Measurements from ENCODE around the gene RAB27B.

Gene RAB27B

DNA sequence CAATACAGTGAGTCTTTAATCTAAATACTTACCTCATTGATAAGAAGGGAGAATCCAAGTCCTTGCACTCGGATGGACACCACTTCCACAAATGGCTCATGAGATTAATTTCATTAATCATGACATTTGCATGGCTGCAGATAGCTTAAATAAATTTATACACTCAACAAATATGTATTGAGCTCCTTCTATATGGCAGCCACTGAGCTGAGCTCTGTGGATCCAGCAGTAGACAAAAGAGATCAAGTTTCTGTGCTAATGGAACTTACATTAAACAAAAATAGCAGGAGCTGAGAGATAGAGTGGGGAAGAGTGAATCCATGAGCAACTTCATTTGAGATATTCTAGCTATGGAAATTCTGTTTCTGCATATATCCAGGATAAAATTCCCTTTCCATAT is 44.4 kb downstream of the RAB27B start:
- DNase-seq = no peak

DNA sequence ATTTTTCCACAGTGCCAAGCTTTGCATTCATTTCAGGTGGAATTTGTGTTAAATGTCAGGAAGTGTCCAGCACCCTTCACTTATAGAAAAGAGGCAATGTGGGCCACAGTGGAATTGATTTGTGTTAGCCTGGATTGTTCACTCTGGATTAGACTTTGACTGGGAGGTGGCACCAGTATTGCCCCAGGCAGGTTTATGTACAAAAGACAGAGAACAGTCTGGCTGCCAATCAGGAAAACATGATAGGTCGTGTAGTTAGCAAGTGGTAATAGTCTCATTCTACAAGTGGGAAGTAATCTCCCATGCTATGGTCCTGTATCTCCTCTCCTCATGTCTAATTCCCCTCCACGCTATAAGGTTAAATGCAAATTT is 45.6 kb downstream of the RAB27B start:
- no peak for DNase-seq

DNA sequence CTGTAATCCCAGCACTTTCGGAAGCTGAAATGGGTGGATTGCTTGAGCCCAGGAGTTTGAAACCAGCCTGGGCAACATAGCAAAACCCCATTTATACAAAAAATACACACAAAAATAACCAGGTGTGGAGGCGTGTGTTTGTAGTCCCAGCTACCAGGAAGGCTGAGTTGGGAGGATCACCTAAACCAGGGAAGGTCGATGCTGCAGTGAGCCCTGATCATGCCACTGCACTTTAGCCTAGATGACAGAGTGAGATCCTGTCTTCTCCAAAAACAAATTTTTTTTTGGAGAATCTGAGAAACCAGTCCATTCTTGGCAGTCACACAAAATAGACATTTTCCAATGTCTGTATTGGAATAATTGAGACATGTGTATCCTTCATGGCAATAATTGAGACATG is 46.8 kb downstream of the RAB27B start:
- DNase-seq = no peak

- DNase-seq = no peak
These were observed 48.8 kb downstream of the RAB27B start for GRCh38 chr18:54877076-54877475.

- no peak for DNase-seq
These were observed 49.9 kb downstream of the RAB27B start for GRCh38 chr18:54878159-54878622.

DNA sequence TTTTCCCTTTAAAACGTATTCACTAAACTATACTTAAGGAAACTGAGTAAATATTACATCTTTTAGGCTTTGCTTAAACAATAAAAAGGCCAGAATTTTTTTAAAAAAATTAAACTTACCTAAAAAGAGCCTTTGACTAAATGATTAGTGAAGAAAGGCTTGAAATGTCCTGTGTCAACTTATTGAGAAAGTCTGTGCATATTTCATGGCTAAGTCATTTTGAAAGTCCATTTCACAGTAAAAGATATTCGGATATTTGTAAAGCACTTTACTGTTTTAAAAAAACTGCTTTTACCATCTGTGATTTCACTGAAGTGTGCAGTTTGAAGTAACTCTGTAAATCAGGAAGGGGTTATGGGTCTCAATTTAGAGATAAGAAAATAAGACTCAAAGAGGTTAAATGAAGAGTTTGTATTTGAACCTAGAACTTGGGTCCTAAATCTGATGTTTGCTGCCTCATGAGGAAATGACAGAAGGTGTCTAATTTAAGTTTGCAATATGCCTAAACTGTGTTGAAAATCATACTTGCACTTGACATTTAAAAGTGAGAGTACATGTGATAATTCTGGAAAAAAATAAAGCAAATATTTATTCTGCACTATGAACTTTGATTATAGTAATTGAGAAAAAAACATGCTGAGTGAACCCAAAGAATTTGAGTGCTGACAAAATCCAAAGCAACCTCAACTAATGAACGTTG is 50.5 kb downstream of the RAB27B start:
- no peak for DNase-seq

DNA sequence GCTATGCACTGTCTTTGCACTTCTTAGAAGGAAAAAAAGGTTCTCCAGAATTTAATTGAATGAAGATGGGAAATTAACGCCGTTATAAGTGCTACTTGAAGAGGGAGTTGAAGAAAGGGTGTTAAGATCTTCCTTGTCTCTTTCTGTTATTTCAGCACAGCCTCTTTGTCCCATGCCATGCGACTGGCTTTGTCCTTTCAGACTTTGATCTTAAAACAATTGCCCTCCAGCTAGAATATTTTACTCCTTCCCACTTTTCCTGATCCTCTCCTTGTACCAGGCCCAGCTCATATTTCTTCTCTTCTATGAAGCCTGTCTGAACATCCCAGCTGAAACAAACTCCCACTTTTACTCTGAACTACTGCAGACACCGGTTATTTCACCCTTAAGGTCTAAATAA is 51.4 kb downstream of the RAB27B start:
- no peak for DNase-seq

- DNase-seq = no peak
These were observed 52.3 kb downstream of the RAB27B start for GRCh38 chr18:54880395-54881105.

GRCh38 chr18:54881229-54881768 is 53.0 kb downstream of the RAB27B start:
- DNase-seq = no peak

DNA sequence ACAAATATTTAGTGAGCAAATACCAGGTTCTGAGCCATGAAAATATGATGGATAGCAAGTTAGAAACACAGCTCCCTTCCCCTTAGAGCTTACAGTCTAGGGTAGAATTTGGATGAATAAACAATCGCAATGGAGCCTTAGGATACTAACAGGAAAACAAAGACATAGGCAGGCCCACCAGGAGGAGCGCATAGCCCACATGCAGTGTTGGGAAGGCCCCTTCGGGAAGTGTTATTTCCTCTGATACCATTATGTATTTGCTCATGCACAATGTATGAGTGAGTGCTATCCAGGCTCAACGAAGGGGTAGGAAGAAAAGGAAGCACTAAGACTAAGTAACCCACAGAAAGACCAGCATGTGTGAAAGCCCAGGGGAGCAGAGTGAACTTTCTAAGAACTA is 54.0 kb downstream of the RAB27B start:
- DNase-seq = no peak

GRCh38 chr18:54883816-54884604 is 55.7 kb downstream of the RAB27B start:
- DNase-seq = no peak

DNA sequence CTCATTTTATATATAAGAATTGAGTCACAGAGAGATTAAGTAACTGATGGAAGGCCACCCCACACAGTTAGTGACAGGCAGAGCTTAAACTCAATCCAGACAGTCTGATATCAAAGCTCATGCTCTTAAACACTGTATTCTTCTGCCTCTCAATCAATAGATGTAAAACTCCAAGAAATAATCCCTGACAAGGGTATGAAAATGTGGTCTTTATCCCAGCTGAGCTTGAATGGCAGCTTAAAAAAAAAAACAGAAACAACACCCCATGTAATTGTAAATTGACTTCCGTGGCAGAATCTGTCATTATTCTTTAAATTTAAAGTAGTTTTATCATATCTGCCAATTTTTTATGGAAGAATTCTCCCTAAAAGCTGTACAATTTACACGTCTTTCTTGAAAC is 60.1 kb downstream of the RAB27B start:
- DNase-seq = no peak

GRCh38 chr18:54888933-54889332 is 60.7 kb downstream of the RAB27B start:
- no peak for DNase-seq

- DNase-seq = no peak
These were observed 71.2 kb downstream of the RAB27B start for GRCh38 chr18:54899500-54899899.

GRCh38 chr18:54900290-54900689 is 72.0 kb downstream of the RAB27B start:
- DNase-seq = no peak

GRCh38 chr18:54904581-54904980 is 76.3 kb downstream of the RAB27B start:
- DNase-seq = no peak

GRCh38 chr18:54905629-54906028 is 77.4 kb downstream of the RAB27B start:
- DNase-seq = no peak

GRCh38 chr18:54906331-54907185 is 78.3 kb downstream of the RAB27B start:
- no peak for DNase-seq

DNA sequence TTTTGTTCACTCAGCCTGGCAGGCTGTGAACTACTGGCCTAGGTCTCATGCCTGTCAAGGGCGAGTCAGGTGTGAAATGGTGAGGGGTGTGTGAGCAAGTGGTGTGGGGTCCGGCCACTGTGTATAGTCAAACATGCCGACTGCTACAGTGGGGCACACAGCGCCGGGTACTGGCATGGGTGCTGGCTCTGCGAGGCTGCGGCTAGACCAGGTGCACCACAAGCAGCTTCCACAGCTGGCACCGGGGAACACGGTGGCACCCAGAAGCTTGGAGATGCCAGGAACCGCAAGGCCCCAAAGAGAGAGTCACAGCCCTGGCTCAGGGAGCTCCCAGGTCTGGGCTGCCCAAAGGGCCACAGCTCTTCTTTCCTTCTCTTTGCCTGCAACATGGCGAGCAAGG is 81.3 kb downstream of the RAB27B start:
- DNase-seq = no peak

DNA sequence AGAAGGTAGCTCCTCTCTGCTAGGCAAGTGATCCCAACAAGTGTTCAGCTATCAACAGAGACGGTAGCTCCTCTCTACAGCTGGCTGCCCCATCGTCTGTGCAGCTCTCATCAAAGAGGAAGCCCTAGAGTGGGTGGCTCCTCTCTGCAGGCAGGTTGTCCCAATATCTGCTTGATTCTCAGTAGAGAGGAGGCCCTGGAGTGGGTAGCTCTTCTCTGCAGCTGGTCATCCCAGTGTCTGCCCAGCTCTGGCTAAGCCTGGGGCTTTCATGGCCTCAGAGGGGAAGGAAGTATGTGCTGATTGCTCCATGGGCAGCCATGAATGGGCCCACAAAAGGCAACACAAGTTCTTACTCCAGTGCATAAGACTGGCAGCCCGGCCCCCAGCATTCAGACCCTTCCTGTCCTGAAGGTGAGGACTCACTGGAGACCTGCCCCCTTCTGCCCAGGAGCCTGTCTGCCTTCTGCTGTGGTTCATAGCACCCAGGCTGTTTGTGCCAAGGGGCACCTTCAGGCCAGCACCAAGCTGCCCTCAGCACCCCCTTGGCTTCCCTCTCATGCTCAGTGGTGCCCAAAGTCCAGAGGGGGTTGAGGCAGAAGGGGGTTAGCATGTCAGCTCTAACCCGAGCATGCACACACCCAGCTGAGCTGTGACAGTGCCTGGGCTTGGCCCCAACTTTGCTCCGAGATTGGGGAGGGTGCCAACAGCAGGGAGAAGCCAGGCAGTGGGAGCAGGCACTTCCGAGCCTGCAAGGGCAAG is 82.1 kb downstream of the RAB27B start:
- DNase-seq = no peak

DNA sequence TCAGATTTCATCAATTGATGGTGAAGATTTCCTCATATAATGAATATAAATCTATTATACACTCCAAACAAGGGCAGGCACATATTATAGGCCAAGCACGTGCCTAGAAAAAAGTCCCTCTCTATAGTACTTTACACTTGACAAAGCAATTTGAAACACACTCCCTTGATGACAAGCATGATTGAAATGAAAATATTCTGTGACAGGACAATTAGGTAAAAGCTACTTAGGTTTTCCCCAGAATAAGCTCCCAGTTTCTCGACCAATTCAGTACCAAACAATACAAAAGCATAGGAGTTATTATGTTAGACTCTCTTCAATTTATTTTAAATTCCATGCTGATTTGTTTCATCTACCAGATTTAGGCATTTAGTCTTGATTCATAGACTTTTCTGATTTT is 83.3 kb downstream of the RAB27B start:
- no peak for DNase-seq

GRCh38 chr18:54914816-54915215 is 86.5 kb downstream of the RAB27B start:
- DNase-seq = no peak

All from NCI-H1436 (cell line).